GM12872 (cell line): ENCODE measurements around the gene PKMYT1.

ENCODE experiments used
- TF ChIP-seq, protein P1 (sequence below): IDR thresholded peaks from 3 replicates; pipeline ENCODE4 v1.5.1; 2011; ENCODE audit warnings: low read depth, mild to moderate bottlenecking, low read length, moderate library complexity; ENCODE audit not compliant: insufficient read depth

The PKMYT1 gene

DNA sequence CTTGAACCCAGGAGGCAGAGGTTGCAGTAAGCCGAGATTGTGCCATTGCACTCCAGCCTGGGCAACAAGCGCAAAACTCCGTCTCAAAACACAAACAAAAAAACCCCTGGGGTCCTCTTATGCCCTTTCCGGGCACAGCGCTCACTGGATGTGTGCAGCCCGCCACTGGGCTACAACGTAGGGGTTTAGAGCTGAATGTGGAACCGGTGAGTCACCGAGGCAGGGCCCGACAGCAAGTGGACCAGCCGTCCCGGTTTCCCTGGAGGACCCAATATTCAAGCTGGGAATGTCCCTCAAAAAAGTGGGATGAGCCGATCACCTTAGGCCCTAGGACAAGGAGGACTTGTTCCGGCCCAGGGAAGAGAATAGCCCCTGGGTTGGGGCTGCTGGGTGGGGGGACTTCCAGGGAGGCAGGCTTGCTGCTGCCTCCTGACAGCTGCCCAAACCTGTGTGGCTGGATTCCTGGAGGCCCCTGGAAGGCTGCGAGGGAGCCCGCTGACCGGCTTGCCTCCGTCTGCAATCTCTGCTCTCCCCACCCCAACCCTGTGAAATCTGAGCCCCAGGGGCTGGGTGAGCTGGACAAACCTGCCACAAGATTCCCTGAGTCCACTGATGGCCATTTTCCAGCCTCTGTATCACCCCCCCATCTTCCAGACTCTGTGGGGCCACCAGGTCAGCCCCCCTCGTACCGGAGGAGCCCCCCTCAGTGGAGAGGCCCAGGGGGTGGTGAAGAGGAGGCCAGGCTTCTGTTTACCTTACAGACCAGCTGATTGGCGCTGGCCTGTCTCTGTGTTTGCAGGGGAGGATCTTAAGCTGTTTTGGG is 29.5 kb upstream of the PKMYT1 start:
- TF ChIP-seq, protein P1, sequence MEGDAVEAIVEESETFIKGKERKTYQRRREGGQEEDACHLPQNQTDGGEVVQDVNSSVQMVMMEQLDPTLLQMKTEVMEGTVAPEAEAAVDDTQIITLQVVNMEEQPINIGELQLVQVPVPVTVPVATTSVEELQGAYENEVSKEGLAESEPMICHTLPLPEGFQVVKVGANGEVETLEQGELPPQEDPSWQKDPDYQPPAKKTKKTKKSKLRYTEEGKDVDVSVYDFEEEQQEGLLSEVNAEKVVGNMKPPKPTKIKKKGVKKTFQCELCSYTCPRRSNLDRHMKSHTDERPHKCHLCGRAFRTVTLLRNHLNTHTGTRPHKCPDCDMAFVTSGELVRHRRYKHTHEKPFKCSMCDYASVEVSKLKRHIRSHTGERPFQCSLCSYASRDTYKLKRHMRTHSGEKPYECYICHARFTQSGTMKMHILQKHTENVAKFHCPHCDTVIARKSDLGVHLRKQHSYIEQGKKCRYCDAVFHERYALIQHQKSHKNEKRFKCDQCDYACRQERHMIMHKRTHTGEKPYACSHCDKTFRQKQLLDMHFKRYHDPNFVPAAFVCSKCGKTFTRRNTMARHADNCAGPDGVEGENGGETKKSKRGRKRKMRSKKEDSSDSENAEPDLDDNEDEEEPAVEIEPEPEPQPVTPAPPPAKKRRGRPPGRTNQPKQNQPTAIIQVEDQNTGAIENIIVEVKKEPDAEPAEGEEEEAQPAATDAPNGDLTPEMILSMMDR: no peak

DNA sequence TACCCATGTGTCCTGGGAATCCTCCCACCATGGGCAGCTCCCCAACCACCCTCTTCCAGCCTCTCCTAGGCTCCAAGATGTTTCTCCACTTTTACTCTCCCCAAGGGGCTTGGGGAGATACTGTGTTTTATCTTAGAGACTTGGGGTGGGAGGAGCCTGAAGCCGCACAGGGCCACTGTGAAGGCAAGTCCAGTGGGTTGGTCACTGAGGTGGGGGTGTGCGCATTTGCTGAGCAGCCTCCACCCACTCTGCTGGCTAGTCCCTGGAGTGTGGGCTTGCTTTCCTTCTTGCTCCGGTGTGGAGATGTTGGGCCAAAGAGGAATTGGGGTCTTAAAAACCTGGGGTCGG is 28.4 kb upstream of the PKMYT1 start:
- TF ChIP-seq, protein P1: no peak

DNA sequence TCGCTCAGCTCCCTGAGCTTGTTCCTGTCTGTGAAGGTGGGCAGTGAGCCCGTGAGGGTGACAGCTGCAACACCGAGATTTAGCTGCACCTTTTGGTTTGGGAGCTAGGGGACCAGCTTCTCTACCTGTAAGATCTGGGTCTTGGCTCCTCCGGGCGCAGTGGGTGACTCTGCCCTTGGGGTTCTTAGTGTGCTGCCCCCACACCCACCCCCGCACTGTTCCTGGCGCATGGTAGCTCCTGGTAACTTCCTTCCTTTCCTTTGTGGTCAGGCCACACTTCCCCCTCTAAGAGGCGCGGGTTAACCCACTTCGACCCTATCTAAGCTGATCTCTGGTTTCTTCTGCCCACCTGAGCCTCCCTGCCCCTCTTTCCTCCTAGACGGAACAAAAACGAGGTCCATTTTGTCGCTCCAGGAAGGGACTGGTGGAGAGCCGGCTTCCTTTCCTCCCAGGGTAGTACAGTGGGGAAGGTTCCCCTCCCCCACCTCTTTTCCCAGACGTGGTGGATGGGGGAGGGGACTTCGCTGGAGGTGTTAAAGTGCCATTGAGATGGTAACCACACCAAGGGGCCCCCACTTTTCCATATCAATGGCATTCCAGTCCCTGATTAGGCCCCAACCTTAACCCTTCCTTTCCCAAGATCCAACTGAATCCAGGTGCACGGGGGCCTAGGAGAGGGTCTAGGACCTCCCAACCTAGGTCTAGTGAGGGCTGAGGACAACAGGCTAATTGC is 27.9 kb upstream of the PKMYT1 start:
- TF ChIP-seq, protein P1: no peak

DNA sequence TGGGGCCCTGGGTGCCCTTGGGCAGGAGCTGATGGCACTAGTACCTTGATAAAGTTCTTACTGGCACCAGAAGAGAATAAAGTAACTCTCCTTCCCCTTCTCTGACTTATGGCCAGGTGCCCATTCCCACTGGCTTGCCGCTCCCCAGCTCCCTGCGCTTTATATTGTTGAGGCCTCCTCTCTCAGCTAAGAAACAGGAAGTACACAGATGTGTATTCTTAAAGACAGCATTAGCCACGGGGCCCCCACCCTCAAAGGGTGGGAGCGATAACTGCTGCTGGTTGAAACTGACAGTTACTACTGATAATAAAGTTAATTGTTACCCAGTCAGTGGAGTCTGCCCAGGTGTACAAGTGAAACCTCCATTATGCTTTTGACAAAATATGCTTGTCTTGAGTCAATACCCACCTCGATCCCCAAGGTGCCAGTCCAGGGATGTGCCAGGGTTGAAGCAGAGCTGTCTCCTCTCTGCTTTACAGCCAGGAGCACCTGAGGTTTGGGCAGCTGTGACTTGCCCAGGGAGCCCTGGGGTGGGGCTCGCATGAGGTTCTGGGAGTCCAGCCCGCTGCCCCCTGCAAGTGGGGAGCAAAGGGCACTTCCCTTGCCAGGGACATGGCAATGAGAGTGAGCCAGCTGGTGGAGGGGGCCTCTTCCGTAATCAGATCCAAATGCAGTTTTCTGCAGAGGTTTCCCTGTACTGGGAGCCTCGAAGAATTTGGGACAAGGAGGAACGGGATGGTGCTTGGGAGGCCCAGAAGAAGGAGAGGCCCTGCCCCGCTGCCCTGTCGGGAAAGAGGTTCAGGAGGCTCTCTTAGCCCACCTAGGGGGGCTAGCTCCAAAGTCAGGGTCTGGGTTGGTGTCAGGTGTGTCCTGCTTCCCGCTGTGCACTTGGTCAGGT is 27.1 kb upstream of the PKMYT1 start:
- TF ChIP-seq, protein P1: no peak

DNA sequence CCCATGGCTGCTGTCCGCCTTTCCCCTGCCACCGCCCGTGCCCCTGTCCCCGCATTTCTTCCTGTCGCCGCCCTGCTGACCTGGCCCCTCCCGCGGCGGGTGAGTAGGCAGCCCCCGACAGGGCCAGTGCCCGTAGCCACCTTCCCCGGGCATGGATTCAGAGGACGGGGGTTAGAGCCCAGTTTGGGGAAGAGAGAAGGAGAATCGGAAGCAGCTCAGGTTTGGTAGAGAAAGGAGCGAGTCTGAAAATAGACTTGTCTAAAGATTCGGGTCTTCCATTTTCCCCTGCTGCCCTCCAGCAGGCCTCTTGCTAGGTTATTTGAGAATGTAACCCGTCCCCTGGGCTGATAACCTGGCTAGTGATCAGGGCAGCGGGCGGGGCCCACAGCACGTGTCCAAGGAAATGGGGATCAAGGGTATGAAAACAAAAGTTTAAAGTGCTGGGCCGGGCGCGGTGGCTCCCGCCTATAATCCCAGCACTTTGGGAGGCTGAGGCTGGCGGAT is 24.6 kb upstream of the PKMYT1 start:
- TF ChIP-seq, protein P1: no peak

DNA sequence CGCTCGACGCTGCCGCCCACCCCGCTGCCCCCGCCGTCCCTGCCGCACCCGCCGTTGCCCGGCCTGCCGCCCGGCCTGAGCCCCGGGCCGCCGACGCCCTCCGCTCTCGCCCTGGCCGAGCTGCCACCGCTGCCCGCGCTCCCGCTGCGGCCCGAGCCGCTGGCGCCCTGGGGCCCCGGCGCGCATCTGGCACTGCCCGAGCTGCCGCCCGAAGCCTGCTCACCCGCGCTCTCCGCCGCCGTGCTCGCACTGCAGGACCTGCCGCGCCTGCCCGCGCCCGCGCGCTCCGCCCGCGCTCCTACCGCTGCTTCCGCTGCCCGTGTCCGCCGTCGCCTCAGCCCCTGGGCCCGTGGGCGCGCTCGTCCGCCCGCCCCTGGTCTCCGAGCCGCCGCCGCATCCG is 24.1 kb upstream of the PKMYT1 start:
- TF ChIP-seq, protein P1: no peak

DNA sequence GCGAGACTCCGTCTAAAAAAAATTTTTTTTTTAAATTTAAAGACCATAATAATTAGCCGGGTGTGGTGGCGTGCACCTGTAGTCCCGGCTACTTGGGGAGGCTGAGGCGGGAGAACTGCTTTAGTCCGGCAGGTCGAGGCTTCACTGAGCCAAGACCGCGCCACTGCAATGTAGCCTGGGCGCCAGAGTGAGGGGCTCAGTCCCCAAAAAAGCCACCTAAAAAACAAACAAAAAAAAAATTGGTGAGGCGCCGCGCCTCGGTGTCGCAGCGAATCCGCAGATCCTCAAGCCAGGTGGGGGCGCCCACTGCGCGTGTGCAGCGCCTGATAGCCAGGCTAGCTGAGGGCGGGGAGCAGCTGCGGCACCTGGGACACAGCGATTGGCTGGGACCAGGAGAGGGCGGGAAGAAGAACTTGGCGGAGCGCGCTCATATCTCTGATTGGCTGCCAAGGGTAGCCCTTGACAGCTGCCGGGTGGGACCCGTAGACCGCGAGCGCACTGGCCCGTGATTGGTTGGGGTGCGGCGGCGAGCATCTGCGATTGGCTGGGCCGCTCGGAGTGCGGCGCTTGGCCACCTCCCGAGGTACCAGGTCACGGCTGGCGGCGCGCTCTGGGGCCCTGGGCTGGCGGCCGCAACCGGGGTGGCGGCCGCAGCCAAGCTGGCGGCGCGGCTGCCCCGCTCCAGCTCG is 23.5 kb upstream of the PKMYT1 start:
- TF ChIP-seq, protein P1: peak; percentile 56
